GM21786 (cell line): Measurements from ENCODE around the gene DPEP2NB.
"Not testable (repeated sequence)": the region's sequence is repeated elsewhere in the genome, so short reads cannot be mapped to it uniquely, and the experiment has no call there.

Experiments
- ATAC-seq: cut with Tn5 transposase; IDR thresholded peaks from one replicate; pipeline ENCODE4 v1.9.1; 2021; ENCODE audit not compliant: unreplicated experiment

The DPEP2NB gene

DNA sequence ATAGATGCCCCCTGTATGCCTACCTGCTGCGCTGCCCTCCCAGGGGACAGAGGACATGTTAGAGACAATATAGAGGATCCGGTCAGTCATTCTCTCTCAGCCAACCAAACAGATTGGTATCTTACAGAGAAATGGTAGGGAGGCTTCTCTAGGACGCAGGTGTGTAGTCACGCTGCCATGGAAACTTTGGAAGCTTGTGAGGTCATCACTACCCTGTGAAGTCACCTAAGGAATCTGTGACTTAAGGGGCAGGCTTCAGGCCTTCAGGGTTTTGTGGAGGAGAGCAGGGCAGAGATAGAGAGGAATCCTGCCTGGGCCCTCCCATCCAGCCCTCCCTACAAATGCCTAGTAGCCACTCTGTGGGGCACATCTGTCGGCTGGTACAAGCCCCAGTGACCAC, at the start of gene DPEP2NB:
TSS of gene DPEP2NB (minus strand) at position 231 of the 400 bp plus-strand sequence. CDS start at position 90, 141 bp downstream.
- ATAC-seq = no peak

- ATAC-seq = no peak
Measured at GRCh38 chr16:68064791-68065365, 49.2 kb upstream of the DPEP2NB start.

DNA sequence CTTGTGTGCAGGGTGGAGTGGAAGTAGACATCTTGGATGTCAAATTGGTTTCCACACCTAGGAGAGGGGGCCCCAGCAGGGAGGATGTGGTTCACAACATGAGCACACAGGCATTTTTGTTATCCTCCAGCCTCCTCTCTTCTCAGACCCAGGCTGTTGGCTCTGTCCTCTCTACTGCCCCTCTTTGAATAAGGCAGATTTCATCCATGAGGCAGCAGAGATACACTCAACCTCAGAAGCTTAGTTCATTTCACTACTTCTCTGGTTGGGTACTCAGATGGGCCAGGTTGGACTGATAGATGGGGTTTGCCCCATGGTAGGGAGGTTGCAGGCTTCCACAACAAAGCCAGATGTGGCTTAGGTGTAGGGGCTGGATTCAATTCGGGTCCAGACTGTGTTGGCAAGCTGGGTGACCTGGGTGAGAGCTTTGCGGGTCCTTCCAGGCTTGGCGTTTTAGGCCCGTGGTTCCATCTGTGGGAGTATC, 47.2 kb upstream of the DPEP2NB start:
- no peak for ATAC-seq

DNA sequence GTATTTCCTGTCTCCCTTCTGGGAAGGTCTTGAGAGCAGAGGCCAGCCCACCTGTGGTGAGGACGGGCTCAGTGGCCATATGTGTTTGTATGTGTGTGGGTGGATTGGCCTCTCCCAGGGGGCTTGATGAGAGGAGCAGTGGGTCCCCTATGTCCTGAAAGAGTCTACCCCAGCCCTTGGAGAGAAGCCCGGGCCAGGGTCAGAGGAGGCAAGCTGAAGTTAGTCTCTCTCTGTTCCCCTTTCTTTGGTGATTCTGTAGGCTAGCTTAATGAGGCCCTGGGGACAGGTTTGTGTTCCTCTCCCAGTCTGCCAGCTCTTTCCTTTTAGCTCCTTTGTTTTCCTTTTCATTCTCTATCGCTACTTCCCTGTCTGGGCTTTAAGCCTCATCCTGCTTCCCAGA, 45.7 kb upstream of the DPEP2NB start:
- no peak for ATAC-seq

DNA sequence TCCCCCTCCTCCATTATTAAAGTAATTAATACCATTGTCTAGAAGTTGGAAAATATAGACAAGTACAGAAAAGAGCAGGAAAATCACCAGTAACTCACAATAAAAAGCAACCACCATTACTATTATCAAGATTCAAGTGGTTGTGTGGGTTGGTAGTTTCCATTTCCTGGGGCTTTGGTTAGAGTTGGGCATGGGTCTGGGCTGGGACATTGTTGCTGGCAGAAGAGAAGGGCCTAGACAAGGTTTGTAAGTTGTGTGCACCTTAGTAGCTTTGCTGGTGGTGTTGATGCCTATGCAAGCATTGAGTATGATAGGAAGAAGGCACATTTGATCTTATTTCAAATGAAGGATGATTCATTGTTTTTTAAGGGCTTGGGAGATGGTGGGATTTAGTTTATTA, 44.1 kb upstream of the DPEP2NB start:
- no peak for ATAC-seq

- ATAC-seq = no peak
Measured at GRCh38 chr16:68055395-68055794, 39.7 kb upstream of the DPEP2NB start.

GRCh38 chr16:68049449-68049848, 33.7 kb upstream of the DPEP2NB start:
- ATAC-seq = no peak

GRCh38 chr16:68047987-68048386, 32.3 kb upstream of the DPEP2NB start:
- no peak for ATAC-seq

GRCh38 chr16:68046106-68046505, 30.4 kb upstream of the DPEP2NB start:
- no peak for ATAC-seq

DNA sequence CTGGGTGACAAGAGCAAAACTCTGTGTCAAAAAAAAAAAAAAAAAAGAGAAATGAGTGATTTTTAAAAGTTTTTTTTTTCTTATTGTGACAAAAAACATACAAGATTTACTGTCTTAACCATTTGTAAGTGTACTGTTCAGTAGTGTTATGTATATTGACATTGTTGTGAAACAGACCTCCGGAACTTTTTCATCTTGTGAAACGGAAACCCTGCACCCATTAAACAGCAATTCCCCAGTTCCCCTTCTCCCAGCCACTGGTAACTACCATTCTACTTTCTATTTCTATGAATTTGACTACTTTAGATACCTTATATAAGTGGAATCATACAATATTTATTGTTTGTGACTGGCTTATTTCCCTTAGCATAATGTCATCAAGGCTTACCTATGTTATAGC, 26.1 kb upstream of the DPEP2NB start:
- no peak for ATAC-seq

DNA sequence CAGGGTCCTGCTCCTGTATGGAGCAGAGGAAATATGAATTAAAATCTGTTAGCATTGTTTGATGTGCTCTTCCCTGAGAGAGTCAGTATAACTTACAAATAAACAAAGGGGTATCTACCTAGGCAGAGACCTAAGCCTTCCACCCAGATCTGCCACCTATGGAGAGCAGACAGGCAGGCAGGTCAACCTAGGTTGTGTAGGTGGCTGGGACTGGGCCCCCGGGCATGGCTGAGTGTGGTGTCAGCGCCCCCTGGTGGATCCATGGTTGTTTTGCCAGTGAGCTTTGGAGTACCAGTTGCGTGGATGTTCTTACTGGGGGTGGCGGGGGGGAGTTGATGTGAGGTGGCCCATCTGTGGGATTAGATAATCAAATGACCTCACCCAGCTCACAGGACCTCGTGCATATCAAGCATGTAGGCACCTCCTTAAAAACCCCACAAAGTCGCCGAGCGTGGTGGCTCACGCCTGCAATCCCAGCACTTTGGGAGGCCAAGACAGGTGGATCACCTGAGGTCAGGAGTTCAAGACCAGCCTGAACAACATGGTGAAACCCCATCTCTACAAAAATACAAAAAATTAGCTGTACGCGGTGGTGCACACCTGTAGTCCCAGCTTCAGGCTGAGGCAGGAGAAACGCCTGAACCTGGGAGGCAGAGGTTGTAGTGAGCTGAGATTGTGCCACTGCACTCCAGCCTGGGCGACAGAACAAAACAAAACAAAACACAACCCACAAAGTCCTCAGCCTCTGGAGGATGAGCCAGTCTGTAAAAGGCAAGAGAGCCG, 25.0 kb upstream of the DPEP2NB start:
- ATAC-seq = peak; percentile 76

DNA sequence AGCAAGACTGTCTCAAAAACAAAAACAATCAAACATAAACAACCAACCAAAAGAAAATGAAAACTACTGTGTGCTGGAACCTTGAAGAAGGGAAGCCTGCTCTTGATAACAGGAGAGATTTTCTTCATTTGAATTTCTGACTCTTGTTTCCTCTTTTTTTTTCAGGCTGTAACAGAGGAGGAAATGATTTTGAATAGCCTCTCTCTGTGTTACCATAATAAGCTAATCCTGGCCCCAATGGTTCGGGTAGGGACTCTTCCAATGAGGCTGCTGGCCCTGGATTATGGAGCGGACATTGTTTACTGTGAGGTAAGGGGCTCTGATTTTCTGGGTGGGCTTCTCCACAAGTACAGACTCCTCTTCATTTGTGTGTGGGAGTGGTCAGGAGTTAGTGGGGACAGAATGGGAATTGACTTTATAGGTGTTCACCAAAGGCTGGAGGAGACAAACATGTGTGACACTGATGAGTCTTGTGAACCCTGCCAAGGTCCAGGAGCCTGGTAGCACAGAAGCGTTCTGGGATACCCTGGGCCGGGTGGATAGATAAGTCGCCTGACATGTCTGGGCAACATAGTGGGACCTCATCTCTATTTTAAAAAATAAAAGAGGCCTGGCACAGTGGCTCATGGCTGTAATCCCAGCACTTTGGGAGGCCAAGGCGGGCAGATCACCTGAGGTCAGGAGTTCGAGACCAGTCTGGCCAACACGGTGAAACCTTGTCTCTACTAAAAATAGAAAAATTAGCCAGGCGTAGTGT, 22.3 kb upstream of the DPEP2NB start:
- no peak for ATAC-seq

DNA sequence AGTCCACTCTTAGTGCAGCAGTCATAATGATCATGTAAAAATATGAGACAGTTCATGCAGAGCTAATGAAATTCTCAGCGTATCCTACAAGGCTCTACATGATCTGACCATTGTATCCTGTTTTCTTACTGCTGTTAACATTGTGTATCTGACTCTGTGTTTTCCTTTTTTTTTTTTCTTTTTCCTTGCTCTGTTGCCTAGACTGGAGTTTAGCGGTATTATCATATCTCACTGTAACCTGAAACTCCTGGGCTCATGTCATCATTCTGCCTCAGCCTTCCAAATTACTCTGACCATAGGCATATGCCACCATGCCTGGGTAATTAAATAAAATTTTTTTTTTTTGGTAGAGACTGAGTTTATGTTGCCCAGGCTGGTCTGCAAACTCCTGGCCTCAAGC, 19.5 kb upstream of the DPEP2NB start:
- ATAC-seq = no peak

GRCh38 chr16:68033101-68033500, 17.4 kb upstream of the DPEP2NB start:
- no peak for ATAC-seq

GRCh38 chr16:68031951-68032350, 16.2 kb upstream of the DPEP2NB start:
- no peak for ATAC-seq

GRCh38 chr16:68030108-68030507, 14.4 kb upstream of the DPEP2NB start:
- ATAC-seq = not testable (repeated sequence)

- no peak for ATAC-seq
Measured at GRCh38 chr16:68028996-68029395, 13.3 kb upstream of the DPEP2NB start.

- peak; percentile 78 for ATAC-seq
Measured at GRCh38 chr16:68022728-68023537, 7.2 kb upstream of the DPEP2NB start, which contains the start of the genes DDX28 and DUS2. Gene DDX28 (minus strand): TSS chr16:68023232. CDS start chr16:68023202, 30 bp downstream. Gene DUS2 (plus strand): TSS chr16:68023284. CDS start chr16:68038024, 14,740 bp downstream.

DNA sequence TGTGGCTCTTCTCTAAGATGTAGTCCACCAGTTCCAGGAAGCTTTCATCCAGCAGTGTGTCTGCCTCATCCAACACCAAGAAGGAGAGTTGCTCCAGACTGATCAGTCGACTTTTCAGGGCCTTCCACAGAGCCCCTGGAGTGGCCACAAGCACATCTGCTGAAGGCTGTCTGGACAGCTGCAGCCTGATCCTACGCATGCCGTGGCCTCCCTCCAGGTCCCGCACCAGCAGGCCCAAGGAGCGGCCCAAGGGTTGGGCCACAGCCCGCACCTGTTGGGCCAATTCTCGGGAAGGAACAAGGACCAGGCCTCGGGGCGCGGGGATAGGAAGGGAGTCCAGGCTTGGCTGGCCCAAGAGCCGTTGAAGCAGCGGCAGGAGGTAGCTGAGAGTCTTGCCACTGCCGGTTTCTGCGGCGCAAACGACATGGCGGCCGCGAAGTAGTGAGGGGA, 6.6 kb upstream of the DPEP2NB start:
- no peak for ATAC-seq

DNA sequence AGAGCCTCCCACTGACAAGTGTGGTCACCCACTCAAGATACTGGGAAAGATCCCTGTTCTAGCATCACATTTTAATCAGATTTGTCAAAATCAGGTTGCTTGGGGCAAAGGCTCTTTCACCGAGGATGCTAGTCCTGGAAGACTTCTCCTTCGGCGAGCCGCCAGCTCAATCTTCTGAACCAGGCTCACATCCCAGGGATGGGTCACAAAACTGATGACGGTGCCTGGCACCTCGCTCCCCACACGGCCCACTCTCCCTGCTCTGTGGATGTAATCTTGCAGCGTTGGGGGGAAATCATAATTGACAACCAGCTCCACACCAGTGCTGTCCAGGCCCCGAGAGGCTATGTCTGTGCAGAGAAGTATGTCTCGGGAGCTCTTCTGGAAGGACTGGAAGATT, 5.8 kb upstream of the DPEP2NB start:
- no peak for ATAC-seq
